ENCODE measurements around the gene ERBB4.
"Not testable (repeated sequence)": the region's sequence is repeated elsewhere in the genome, so short reads cannot be mapped to it uniquely, and the experiment has no call there.

The ERBB4 gene

DNA sequence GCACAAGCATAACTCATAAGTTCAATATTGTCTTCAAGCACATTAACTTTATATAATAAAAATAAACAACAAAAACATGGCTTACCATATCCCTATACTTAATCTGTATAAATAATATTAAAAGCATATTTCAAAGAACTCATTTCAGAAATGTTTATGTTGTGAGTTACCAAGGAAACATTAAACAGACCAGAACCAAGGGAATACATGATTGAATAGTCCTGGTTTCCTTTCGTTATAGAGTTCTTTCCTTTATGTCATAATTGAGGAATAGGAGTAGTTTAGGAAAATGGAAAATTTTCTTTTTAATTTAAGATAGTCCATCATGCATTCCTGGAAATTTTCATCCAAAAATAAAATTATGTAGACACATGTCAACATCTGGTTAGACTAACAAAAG lies 343.0 kb downstream of the ERBB4 start:
- no peaks in the 10 kb centered on the region for H3K36me3 ChIP-seq (ENCODE audit: control insufficient read depth, insufficient read depth, low read length)
- no peaks in the 10 kb centered on the region for H3K9me3 ChIP-seq (ENCODE audit: control insufficient read depth, low read length)
- no peaks in the 10 kb centered on the region for H3K4me1 ChIP-seq (ENCODE audit: control insufficient read depth, insufficient read depth, low read length)
- H3K27ac ChIP-seq (ENCODE audit: insufficient read depth, low read depth, low read length, poor library complexity, severe bottlenecking), result no peak overlapping the region
- no peak overlapping the region for H3K4me3 ChIP-seq (ENCODE audit: insufficient read depth, low read depth, low read length)
- WGBS, 2 experiments, result 88 to 100% methylated on average over 1 of the region's 1 CpG
- H3K27me3 ChIP-seq (ENCODE audit: control insufficient read depth, insufficient read depth, low read length, poor library complexity, severe bottlenecking), result no peaks in the 10 kb centered on the region

DNA sequence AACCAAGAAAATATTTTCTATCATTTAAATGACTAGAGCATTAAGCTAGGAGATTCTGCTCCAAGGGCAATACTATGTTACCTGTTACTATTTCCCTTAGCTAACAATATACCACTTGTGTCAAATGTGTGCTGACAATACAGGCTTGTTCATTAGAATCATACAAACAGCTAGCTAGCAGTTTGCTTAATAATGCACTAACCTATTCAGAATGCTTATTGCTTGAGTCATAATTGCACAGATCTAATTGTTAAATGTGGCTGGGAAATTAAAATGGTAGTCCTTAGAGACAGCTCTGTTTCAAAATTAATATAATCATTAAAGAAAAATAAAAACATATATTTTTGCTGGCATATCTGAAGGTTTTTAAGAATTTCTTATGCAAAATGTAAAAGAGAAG lies 344.2 kb downstream of the ERBB4 start:
- Histone ChIP-seq H3K4me1 (ENCODE audit: control insufficient read depth, insufficient read depth, low read length) (no peaks in the 10 kb centered on the region), H3K9me3 (ENCODE audit: control insufficient read depth, low read length) (no peaks in the 10 kb centered on the region), H3K27me3 (ENCODE audit: control insufficient read depth, insufficient read depth, low read length, poor library complexity, severe bottlenecking) (no peaks in the 10 kb centered on the region), H3K36me3 (ENCODE audit: control insufficient read depth, insufficient read depth, low read length) (no peaks in the 10 kb centered on the region), H3K27ac (ENCODE audit: insufficient read depth, low read depth, low read length, poor library complexity, severe bottlenecking) (no peak overlapping the region), H3K4me3 (ENCODE audit: insufficient read depth, low read depth, low read length) (no peak overlapping the region)

DNA sequence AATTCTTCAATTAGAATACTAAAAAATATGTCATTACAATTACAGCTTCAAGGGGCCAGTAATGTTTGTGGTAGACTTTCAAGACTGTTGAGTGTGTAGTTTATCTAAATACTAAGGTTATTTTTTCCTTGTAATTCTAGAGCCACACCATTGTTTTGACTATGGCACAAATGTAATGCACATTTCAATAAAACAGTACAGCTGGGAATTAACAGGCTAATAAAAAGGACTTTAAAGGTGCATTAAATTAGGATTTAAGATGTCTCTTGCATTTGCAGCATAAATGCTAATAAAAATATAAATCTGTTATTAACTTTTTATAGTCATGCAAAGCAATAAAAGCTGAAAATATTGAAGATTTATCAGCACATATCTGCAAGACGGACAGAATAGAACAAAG lies 344.8 kb downstream of the ERBB4 start:
- WGBS, 2 experiments, result 100% methylated on average over 1 of the region's 1 CpG; no CpG with 5 or more reads in 1 of the 2 experiments
- H3K9me3 ChIP-seq (ENCODE audit: control insufficient read depth, low read length), result no peaks in the 10 kb centered on the region

DNA sequence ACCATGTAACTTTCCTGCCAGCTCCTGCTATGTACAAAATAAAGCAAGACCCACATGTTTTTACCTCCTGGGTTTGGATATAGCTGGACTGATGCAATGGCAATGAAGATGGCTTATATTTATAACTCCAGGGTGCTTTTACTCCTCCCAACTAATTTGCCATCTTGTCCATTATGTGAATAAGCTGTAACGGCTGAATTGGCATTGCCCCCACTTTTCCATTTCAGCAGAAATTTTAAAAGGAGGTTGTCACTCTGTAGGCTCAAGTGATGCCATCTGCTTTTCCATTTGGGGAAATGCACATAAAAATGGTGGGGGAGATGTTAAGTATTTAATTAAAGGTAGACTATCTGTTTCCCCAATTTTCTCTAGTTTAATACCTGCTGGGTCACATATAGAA lies 345.5 kb downstream of the ERBB4 start:
- Histone ChIP-seq H3K9me3 (ENCODE audit: control insufficient read depth, low read length) (no peaks in the 10 kb centered on the region), H3K4me1 (ENCODE audit: control insufficient read depth, insufficient read depth, low read length) (no peaks in the 10 kb centered on the region), H3K27ac (ENCODE audit: insufficient read depth, low read depth, low read length, poor library complexity, severe bottlenecking) (no peak overlapping the region), H3K36me3 (ENCODE audit: control insufficient read depth, insufficient read depth, low read length) (no peaks in the 10 kb centered on the region), H3K4me3 (ENCODE audit: insufficient read depth, low read depth, low read length) (no peak overlapping the region), H3K27me3 (ENCODE audit: control insufficient read depth, insufficient read depth, low read length, poor library complexity, severe bottlenecking) (no peaks in the 10 kb centered on the region)
- 100% methylated on average over 1 of the region's 1 CpG for WGBS, 2 experiments

More for the DNA sequence above, 344.8 kb downstream of the ERBB4 start:
- H3K27me3 ChIP-seq (ENCODE audit: control insufficient read depth, insufficient read depth, low read length, poor library complexity, severe bottlenecking), result no peaks in the 10 kb centered on the region
- no peak overlapping the region for H3K27ac ChIP-seq (ENCODE audit: insufficient read depth, low read depth, low read length, poor library complexity, severe bottlenecking)
- no peak overlapping the region for H3K4me3 ChIP-seq (ENCODE audit: insufficient read depth, low read depth, low read length)
- no peaks in the 10 kb centered on the region for H3K36me3 ChIP-seq (ENCODE audit: control insufficient read depth, insufficient read depth, low read length)
- H3K4me1 ChIP-seq (ENCODE audit: control insufficient read depth, insufficient read depth, low read length), result no peaks in the 10 kb centered on the region

DNA sequence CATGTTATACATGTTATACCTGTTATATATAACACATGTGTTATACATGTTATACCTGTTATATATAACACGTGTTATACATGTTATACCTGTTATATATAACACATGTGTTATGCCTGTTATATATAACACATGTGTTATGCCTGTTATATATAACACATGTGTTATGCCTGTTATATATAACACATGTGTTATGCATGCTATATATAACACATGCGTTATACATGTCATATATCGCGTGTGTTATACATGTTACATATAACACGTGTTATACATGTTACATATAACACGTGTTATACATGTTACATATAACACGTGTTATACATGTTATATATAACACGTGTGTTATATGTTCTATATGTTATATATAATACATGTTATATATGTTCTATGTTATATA lies 347.2 kb downstream of the ERBB4 start:
- not testable (repeated sequence) for H3K4me1 ChIP-seq (ENCODE audit: control insufficient read depth, insufficient read depth, low read length); H3K36me3 ChIP-seq (ENCODE audit: control insufficient read depth, insufficient read depth, low read length); H3K27ac ChIP-seq (ENCODE audit: insufficient read depth, low read depth, low read length, poor library complexity, severe bottlenecking); H3K27me3 ChIP-seq (ENCODE audit: control insufficient read depth, insufficient read depth, low read length, poor library complexity, severe bottlenecking); H3K9me3 ChIP-seq (ENCODE audit: control insufficient read depth, low read length); H3K4me3 ChIP-seq (ENCODE audit: insufficient read depth, low read depth, low read length)
- no CpG with 5 or more reads among the region's 8 CpGs for WGBS, 2 experiments

DNA sequence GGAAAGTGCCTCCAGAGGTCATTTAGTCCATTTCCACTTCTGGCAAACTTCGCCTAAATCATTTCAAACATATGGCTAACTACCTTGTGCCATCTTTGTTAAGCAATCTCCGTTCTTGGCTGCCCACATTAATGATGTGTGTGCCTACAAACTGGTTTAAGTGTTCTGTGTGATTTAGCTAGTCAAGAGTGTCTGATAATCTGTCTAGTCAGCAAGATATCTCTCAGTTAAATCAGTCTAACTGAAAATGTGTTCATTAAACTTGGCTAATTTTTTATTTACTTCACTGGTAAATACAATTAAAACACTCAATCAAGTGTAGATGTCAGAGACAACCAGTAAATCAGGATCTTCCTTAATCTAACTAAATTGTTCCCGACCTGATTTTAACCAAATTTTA lies 352.4 kb downstream of the ERBB4 start:
- no peak overlapping the region for H3K4me3 ChIP-seq (ENCODE audit: insufficient read depth, low read depth, low read length)
- 87 to 95% methylated on average over 3 of the region's 3 CpGs for WGBS, 2 experiments
- no peaks in the 10 kb centered on the region for H3K4me1 ChIP-seq (ENCODE audit: control insufficient read depth, insufficient read depth, low read length)
- H3K27ac ChIP-seq (ENCODE audit: insufficient read depth, low read depth, low read length, poor library complexity, severe bottlenecking), result no peak overlapping the region
- no peaks in the 10 kb centered on the region for H3K36me3 ChIP-seq (ENCODE audit: control insufficient read depth, insufficient read depth, low read length)
- no peaks in the 10 kb centered on the region for H3K27me3 ChIP-seq (ENCODE audit: control insufficient read depth, insufficient read depth, low read length, poor library complexity, severe bottlenecking)
- H3K9me3 ChIP-seq (ENCODE audit: control insufficient read depth, low read length), result no peaks in the 10 kb centered on the region

DNA sequence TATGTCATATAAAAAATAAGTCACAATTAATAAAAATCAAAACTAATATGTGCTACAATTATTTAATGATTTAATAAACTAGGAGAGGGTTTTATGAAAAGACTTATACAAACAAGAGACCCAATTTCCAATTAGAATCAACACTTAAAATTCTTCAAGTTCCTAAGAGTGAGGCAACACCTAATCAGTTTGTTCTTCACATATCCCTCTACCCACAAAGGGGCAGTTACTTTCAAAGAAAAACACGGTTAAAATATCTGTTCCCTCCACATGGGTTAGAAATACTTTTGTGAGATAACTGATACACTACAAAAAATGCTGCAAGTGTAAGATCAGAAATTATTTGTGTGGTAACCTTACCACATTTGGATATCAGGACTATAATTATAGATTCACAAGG lies 357.0 kb downstream of the ERBB4 start:
- no peaks in the 10 kb centered on the region for H3K27me3 ChIP-seq (ENCODE audit: control insufficient read depth, insufficient read depth, low read length, poor library complexity, severe bottlenecking)
- 25% methylated on average over 1 of the region's 1 CpG; no CpG with 5 or more reads in 1 of the 2 experiments for WGBS, 2 experiments
- H3K27ac ChIP-seq (ENCODE audit: insufficient read depth, low read depth, low read length, poor library complexity, severe bottlenecking), result no peak overlapping the region
- no peaks in the 10 kb centered on the region for H3K9me3 ChIP-seq (ENCODE audit: control insufficient read depth, low read length)
- H3K4me3 ChIP-seq (ENCODE audit: insufficient read depth, low read depth, low read length), result no peak overlapping the region
- no peaks in the 10 kb centered on the region for H3K36me3 ChIP-seq (ENCODE audit: control insufficient read depth, insufficient read depth, low read length)
- H3K4me1 ChIP-seq (ENCODE audit: control insufficient read depth, insufficient read depth, low read length), result no peaks in the 10 kb centered on the region

DNA sequence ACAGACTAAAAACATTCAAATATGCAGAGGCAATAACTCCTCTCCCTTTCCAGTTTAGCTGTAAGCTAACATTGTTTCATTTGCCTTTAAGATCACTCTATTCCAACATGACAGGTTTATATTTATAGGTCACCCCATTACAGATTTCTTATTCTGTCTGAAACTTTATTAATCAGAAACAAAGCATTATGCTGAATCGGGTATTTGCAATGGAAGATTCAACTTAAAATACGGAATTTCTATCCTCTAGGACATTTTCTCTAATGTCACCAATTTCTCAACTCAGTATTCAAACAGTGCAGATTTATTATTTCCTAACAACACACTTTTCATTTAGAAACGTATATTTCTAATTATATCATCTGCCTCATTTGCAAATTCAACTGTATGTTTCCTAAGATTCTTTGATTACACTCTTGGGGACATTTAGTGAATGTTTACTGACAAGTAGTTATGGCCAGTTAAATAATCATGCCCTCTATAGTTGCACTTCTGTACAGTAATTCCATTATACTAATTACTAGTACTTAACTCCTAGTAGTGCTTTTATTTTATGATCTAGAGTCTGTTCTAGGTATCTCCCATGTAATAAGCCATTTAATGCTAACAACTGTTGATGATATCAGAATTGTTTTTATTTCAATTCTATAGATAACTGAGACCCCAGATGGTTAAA lies 358.1 kb downstream of the ERBB4 start:
- H3K4me3 ChIP-seq (ENCODE audit: insufficient read depth, low read depth, low read length), result no peak overlapping the region
- no peaks in the 10 kb centered on the region for H3K36me3 ChIP-seq (ENCODE audit: control insufficient read depth, insufficient read depth, low read length)
- no peaks in the 10 kb centered on the region for H3K9me3 ChIP-seq (ENCODE audit: control insufficient read depth, low read length)
- H3K4me1 ChIP-seq (ENCODE audit: control insufficient read depth, insufficient read depth, low read length), result no peaks in the 10 kb centered on the region
- H3K27ac ChIP-seq (ENCODE audit: insufficient read depth, low read depth, low read length, poor library complexity, severe bottlenecking), result no peak overlapping the region
- 87 to 92% methylated on average over 3 of the region's 3 CpGs for WGBS, 2 experiments
- H3K27me3 ChIP-seq (ENCODE audit: control insufficient read depth, insufficient read depth, low read length, poor library complexity, severe bottlenecking), result no peaks in the 10 kb centered on the region

DNA sequence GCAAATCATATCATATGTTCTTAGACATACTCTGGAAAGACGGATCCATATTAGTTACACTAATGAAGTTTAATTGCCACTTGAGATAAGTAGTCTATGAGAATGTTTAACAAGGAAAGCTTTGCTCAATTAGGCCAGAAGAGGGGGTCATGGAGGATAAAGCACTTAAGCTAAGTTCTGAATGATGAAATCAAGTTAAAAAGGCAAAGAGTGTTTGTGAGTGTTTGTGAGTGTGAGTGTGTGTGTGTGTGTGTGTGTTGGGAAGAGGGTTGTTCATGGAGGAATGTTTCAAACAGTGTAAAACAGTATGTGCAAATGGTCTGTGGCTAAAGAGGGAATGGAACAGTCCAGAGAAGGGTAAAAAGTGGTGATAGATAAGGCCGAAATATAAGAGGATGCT lies 360.9 kb downstream of the ERBB4 start:
- WGBS, 2 experiments, result 89 to 94% methylated on average over 1 to 2 of the region's 2 CpGs
- Histone ChIP-seq H3K4me1 (ENCODE audit: control insufficient read depth, insufficient read depth, low read length) (no peaks in the 10 kb centered on the region), H3K4me3 (ENCODE audit: insufficient read depth, low read depth, low read length) (no peak overlapping the region), H3K9me3 (ENCODE audit: control insufficient read depth, low read length) (no peaks in the 10 kb centered on the region), H3K36me3 (ENCODE audit: control insufficient read depth, insufficient read depth, low read length) (no peaks in the 10 kb centered on the region), H3K27ac (ENCODE audit: insufficient read depth, low read depth, low read length, poor library complexity, severe bottlenecking) (no peak overlapping the region), H3K27me3 (ENCODE audit: control insufficient read depth, insufficient read depth, low read length, poor library complexity, severe bottlenecking) (no peaks in the 10 kb centered on the region)

DNA sequence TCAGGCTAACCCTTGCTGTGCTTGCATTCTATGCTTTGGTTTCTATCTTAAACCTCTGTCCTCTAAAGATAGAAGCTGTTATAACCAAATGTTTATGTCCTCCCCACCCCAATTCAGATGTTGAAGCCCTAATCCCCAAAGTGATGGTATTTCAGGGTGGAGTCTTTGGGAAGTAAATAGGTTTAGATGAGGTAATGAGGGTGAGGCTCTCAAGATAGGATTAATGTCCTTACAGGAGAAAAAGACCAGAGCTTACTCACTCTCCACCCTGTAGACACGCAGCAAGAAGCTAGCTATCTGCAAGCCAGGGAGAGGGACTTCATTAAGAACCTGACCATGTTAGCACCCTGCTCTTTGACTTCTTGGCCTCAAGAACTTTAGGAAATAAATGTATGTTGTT lies 362.5 kb downstream of the ERBB4 start:
- Histone ChIP-seq H3K27ac (ENCODE audit: insufficient read depth, low read depth, low read length, poor library complexity, severe bottlenecking) (no peak overlapping the region), H3K4me3 (ENCODE audit: insufficient read depth, low read depth, low read length) (no peak overlapping the region)
- 75 to 78% methylated on average over 1 of the region's 1 CpG for WGBS, 2 experiments

More for the DNA sequence above, 362.5 kb downstream of the ERBB4 start:
- Histone ChIP-seq H3K36me3 (ENCODE audit: control insufficient read depth, insufficient read depth, low read length) (no peaks in the 10 kb centered on the region), H3K27me3 (ENCODE audit: control insufficient read depth, insufficient read depth, low read length, poor library complexity, severe bottlenecking) (no peaks in the 10 kb centered on the region), H3K4me1 (ENCODE audit: control insufficient read depth, insufficient read depth, low read length) (no peaks in the 10 kb centered on the region), H3K9me3 (ENCODE audit: control insufficient read depth, low read length) (no peaks in the 10 kb centered on the region)
